Cardiac fibroblast (primary cell): ENCODE results near the gene CTSC.

Experiments used
- DNase-seq, 2 donors: peaks; one replicate each; pipeline versions ENCODE4 v3.0.0 to v3.0.0-alpha.2; 2010; ENCODE audit warnings: low read depth in 2 of 2
- H3K4me3 ChIP-seq, 2 donors: replicated peaks in 1 of 2; 1 replicate in 1 of 2; 2 replicates in 1 of 2; pipeline ENCODE4 v1.5.1; 2011; ENCODE audit warnings: low read depth in 2 of 2, low read length in 2 of 2, mild to moderate bottlenecking in 2 of 2, moderate library complexity in 1 of 2
- CTCF ChIP-seq: IDR thresholded peaks from one replicate; pipeline ENCODE4 v1.5.1; 2011; ENCODE audit warnings: low read depth, mild to moderate bottlenecking, low read length, inconsistent platforms

The CTSC gene

GRCh38 chr11:88310246-88310645 is 27.3 kb downstream of the CTSC start:
- peak in 1 of 2 donors; percentile 42 for DNase-seq
- H3K4me3 ChIP-seq: no peak overlapping the region

GRCh38 chr11:88308576-88308975 is 29.0 kb downstream of the CTSC start:
- DNase-seq: no peak

More at GRCh38 chr11:88310246-88310645, 27.3 kb downstream of the CTSC start:
- TF ChIP-seq CTCF: no peak

GRCh38 chr11:88307749-88308425 is 29.6 kb downstream of the CTSC start:
- no peak for DNase-seq
- H3K4me3 ChIP-seq: no peak overlapping the region
- no peak for TF ChIP-seq CTCF

More at GRCh38 chr11:88308576-88308975, 29.0 kb downstream of the CTSC start:
- no peak for TF ChIP-seq CTCF
- no peak overlapping the region for H3K4me3 ChIP-seq

- no peak for TF ChIP-seq CTCF
- H3K4me3 ChIP-seq: no peak overlapping the region
- DNase-seq: no peak
Observed at GRCh38 chr11:88306785-88307184, 30.8 kb downstream of the CTSC start.

GRCh38 chr11:88305430-88305829 is 32.1 kb downstream of the CTSC start:
- H3K4me3 ChIP-seq: no peak overlapping the region
- no peak for DNase-seq
- TF ChIP-seq CTCF: no peak

- no peak for DNase-seq
- TF ChIP-seq CTCF: no peak
- H3K4me3 ChIP-seq: no peak overlapping the region
Observed at GRCh38 chr11:88304352-88304751, 33.2 kb downstream of the CTSC start.

GRCh38 chr11:88303037-88303436 is 34.5 kb downstream of the CTSC start:
- no peak for TF ChIP-seq CTCF
- H3K4me3 ChIP-seq: no peak overlapping the region
- no peak for DNase-seq
